ENCODE results near the gene SCN1B. TPM values are rescaled to one million over a fixed set of nuclear protein-coding genes. Genes with fewer than 3 reads are reported as not detected.

Gene SCN1B
- total and polyA plus RNA-seq, 12 donors, result 24.5 to 70.5 (median 41.5) TPM

DNA sequence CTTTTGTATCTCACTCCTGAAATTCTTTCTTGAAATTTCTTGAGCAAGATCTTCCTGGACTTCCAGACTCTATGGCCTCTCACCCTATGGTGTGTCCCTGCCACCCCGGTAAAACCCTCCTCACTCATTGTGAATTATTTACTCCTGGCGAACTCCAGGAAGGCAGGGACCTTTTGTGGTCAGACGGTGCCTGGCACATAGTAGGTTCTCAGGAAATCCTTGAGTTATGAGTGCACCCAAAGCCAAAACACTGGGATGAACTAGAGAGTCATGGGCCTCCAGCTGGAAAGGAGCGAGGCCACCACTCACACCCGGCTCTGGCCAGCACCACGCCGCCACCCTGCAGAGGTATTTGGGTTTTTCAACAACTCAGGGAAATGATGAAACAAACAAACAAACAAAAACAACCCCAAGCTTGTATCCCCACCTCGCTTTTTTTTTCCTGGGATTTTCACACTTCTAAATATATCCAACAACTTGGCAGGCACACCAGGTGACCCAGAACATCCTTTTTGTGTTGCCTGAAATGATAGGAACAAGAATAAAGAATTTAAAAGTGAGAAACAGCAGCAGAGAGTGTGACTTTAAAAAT, 22.4 kb downstream of the SCN1B start:
- TF ChIP-seq, protein P1, sequence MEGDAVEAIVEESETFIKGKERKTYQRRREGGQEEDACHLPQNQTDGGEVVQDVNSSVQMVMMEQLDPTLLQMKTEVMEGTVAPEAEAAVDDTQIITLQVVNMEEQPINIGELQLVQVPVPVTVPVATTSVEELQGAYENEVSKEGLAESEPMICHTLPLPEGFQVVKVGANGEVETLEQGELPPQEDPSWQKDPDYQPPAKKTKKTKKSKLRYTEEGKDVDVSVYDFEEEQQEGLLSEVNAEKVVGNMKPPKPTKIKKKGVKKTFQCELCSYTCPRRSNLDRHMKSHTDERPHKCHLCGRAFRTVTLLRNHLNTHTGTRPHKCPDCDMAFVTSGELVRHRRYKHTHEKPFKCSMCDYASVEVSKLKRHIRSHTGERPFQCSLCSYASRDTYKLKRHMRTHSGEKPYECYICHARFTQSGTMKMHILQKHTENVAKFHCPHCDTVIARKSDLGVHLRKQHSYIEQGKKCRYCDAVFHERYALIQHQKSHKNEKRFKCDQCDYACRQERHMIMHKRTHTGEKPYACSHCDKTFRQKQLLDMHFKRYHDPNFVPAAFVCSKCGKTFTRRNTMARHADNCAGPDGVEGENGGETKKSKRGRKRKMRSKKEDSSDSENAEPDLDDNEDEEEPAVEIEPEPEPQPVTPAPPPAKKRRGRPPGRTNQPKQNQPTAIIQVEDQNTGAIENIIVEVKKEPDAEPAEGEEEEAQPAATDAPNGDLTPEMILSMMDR (IDR thresholded peaks at IDR 0.05), result no peak
- no peaks in the 10 kb centered on the region for H3K9me3 ChIP-seq
- no peaks in the 10 kb centered on the region for H3K36me3 ChIP-seq
- 60 to 65% methylated on average over 8 of the region's 8 CpGs for WGBS, 2 donors
- H3K4me1 ChIP-seq, result peaks cover 0 to 19% (median 9%) of the 10 kb centered on the region in 9 donors
- ATAC-seq (no peak), DNase-seq (no peak)
- H3K4me3 ChIP-seq, result no peak overlapping the region
- intact Hi-C loops (cut with DNase I), result loop anchor here in 1 of 10 donors (5.0 kb wide), 1 partner anchor 35 kb away; no protein-coding TSS in a partner anchor
- peaks cover 0 to 7% (median 0%) of the 10 kb centered on the region in 7 donors for H3K27me3 ChIP-seq
- peak overlapping the region in 1 of 10 donors; percentile 14 for H3K27ac ChIP-seq

DNA sequence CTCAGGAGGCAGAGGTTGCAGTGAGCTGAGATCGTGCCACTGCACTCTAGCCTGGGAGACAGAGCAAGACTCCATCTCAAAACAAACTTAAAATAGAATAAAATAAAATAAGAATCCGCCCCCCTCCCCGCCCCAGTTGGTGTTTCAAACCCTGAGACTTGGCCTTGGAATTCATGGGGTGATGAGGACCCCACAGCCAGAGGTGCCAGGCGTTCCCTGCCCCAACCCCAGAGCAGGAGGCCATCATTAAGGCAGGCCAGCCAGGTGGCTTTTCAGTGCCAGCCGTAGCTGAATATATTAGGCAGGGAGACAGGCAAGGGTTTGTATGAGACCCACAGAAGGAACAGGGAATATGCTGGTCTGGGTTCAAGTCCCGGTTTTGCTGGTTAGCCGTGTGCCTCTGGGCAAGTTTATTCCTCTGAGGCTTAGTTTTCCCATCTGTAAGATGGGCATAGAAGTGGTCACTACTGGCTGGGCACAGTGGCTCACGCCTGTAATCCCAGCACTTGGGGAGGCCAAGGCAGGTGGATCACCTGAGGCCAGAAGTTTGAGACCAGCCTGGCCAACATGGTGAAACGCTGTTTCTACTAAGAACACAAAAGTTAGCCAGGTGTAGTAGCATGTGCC, 23.5 kb downstream of the SCN1B start:
- H3K4me3 ChIP-seq, result no peak overlapping the region
- TF ChIP-seq, protein P1 (IDR thresholded peaks at IDR 0.05), result no peak
- 87 to 91% methylated on average over 9 of the region's 9 CpGs for WGBS, 2 donors
- ATAC-seq (no peak), DNase-seq (no peak)
- no peaks in the 10 kb centered on the region for H3K9me3 ChIP-seq
- peaks cover 0 to 16% (median 3%) of the 10 kb centered on the region in 9 donors for H3K4me1 ChIP-seq
- no peaks in the 10 kb centered on the region for H3K36me3 ChIP-seq
- intact Hi-C loops (cut with DNase I), result loop anchor here in 1 of 10 donors (5.0 kb wide), 1 partner anchor 34 kb away; no protein-coding TSS in a partner anchor
- H3K27ac ChIP-seq, result peak overlapping the region in 1 of 10 donors; percentile 14
- peaks cover 0 to 7% (median 0%) of the 10 kb centered on the region in 7 donors for H3K27me3 ChIP-seq

DNA sequence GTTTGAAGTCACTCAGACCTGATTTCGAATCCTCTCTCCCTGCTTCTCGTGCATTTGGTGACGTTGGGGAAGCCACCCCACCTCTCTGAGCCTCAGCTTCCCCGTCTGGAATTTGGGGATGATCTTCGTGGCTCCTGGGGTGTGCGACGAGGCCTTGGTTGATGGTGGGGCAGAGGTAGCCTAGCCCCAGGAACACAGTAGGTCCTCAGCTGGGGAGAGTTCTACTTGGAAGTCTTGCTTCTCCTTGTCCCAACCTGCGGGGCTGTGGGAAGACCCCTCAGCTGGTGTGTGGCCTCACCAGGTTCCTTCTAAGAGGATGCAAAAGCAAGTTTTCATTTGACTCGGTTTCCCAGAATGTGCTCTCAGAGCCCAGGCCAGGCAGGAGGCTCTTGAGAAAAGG, 24.4 kb downstream of the SCN1B start:
- 90 to 93% methylated on average over 9 of the region's 9 CpGs for WGBS, 2 donors
- TF ChIP-seq, protein P1 (IDR thresholded peaks at IDR 0.05), result no peak
- Histone ChIP-seq H3K4me3 (no peak overlapping the region), H3K36me3 (no peaks in the 10 kb centered on the region), H3K9me3 (no peaks in the 10 kb centered on the region), H3K27me3 (peaks cover 0 to 7% (median 0%) of the 10 kb centered on the region in 7 donors), H3K4me1 (peaks cover 0 to 11% (median 0%) of the 10 kb centered on the region in 9 donors), H3K27ac (no peak overlapping the region)
- no peak for DNase-seq
- no peak for ATAC-seq
- intact Hi-C loops (cut with DNase I), result loop anchor here in 1 of 10 donors (5.0 kb wide), 1 partner anchor 33 kb away; no protein-coding TSS in a partner anchor

GRCh38 chr19:35055715-35056179, 25.5 kb downstream of the SCN1B start:
- H3K4me1 ChIP-seq, result peaks cover 0 to 9% (median 0%) of the 10 kb centered on the region in 9 donors
- no peak overlapping the region for H3K27ac ChIP-seq
- H3K9me3 ChIP-seq, result no peaks in the 10 kb centered on the region

More at GRCh38 chr19:35055715-35056179, 25.5 kb downstream of the SCN1B start:
- TF ChIP-seq, protein P1 (IDR thresholded peaks at IDR 0.05), result no peak
- Histone ChIP-seq H3K27me3 (peaks cover 0 to 7% (median 0%) of the 10 kb centered on the region in 7 donors), H3K36me3 (no peaks in the 10 kb centered on the region), H3K4me3 (no peak overlapping the region)
- ATAC-seq, result peak in 1 of 8 donors; percentile 24
- intact Hi-C loops (cut with DNase I), result no loop called here
- no peak for DNase-seq
- 30 to 48% methylated on average over 3 of the region's 3 CpGs for WGBS, 2 donors
